Duodenal mucosa (tissue), 2 donors: ENCODE results near the gene NEURL1B.

Experiments used
- H3K27ac ChIP-seq: one replicate; pipeline ENCODE4 v1.7.0; 2013; ENCODE audit warnings: low read depth, low read length
- H3K27me3 ChIP-seq, 2 donors: one replicate each; pipeline ENCODE4 v1.7.0; 2013; ENCODE audit warnings: low read length in 2 of 2, control low read depth in 1 of 2; ENCODE audit not compliant: insufficient read depth in 2 of 2, control insufficient read depth in 1 of 2
- H3K36me3 ChIP-seq, 2 donors: one replicate each; pipeline ENCODE4 v1.7.0; 2013; ENCODE audit warnings: low read length in 2 of 2, control low read depth in 1 of 2; ENCODE audit not compliant: insufficient read depth in 2 of 2, control insufficient read depth in 1 of 2
- H3K4me1 ChIP-seq, 2 donors: one replicate each; pipeline ENCODE4 v1.7.0; 2013; ENCODE audit warnings: low read length in 2 of 2, control low read depth in 1 of 2; ENCODE audit not compliant: insufficient read depth in 2 of 2, control insufficient read depth in 1 of 2
- H3K4me3 ChIP-seq, 2 donors: one replicate each; pipeline ENCODE4 v1.7.0; 2013; ENCODE audit warnings: low read length in 2 of 2, low read depth in 1 of 2
- H3K9ac ChIP-seq, 2 donors: one replicate each; pipeline ENCODE4 v1.7.0; 2013; ENCODE audit warnings: low read length in 2 of 2, low read depth in 1 of 2
- H3K9me3 ChIP-seq, 2 donors: one replicate each; pipeline ENCODE4 v1.7.0; 2013; ENCODE audit warnings: low read length in 2 of 2, control low read depth in 1 of 2; ENCODE audit not compliant: control insufficient read depth in 1 of 2

The NEURL1B gene

DNA sequence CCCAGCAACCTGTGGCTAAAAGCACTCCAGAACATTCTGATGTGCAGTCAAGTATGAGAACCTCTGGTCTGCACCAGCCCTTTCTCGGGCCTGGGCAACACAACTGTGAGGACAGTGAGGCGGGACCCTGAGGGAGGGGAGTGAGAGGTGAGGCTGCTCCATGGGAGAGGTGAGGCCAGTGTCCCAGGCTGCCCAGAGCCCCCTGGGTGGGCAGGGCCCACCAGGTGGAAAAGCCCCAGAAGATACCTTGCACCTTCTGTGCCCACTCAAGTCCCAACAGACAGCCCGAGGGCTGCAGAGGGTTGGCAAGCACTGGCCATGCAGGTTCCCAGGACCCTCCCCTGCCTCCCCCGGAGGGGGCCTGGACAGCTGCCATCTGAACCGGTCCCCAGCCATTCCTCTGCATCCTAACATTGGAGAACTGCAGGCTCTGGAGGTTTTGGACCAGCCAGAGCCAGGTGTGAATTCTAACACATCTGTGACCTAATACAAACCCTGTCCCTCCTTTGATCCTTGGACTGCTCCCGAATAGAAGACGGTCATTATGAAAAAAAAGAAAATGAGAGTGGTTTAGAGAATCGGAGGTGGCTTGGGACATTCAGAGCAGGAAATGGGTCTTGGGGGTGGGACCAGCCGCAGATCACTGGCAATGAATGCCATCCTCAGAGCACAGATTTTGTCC, 72.9 kb downstream of the NEURL1B start:
- Histone ChIP-seq H3K4me3 (no peak overlapping the region), H3K36me3 (no peaks in the 10 kb centered on the region), H3K4me1 (peaks cover 4 to 19% of the 10 kb centered on the region in 2 donors), H3K27me3 (peaks cover 0 to 4% of the 10 kb centered on the region in 2 donors), H3K9ac (no peak overlapping the region), H3K9me3 (no peaks in the 10 kb centered on the region), H3K27ac (no peak overlapping the region)

DNA sequence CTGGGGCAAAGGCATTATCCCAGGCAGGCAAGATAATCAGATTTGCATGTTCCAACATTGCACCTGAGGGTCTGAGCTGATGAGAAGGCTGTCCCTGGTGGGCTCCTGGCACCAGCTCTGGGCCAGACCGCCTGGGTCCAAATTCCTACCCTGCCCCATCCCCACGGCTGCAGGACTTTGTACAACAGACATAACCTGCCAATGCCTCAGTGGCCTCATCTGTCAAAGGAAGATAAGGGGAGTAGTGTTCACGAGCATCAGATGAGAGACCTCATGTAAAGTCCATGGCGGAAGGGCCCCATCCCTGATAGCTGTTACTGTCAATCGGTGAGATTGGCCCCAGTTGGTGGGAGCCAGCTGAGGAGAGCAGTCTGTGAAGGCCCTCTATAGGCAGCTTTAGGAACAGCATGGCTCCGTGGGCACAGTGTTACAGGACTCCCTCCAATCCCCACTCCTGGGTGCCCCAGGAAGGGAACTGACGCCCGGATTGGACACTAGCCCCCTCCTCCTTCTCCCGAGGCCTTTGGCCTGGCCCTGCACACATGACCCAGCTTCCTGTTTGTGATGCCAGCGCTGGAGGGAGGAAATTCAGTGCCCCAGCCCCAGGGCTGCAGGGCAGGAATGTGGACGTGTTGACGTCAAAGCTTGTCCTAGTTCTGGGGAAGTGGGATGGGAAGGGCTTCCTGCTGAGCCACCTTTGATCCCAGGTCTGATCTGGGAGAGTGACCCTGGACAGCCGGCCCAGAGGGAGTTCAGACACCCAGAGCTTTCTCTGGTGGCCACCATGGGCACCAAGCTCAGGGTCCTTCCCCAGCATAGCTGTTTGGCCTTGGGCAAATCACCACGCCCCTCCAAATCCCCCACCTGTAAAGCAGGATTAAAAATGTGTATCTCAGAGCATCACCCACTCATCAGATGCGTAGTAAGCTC, 73.7 kb downstream of the NEURL1B start:
- Histone ChIP-seq H3K9ac (peak overlapping the region in 1 of 2 donors; percentile 10), H3K4me1 (peaks cover 4 to 19% of the 10 kb centered on the region in 2 donors), H3K4me3 (no peak overlapping the region), H3K27me3 (peaks cover 0 to 4% of the 10 kb centered on the region in 2 donors), H3K9me3 (no peaks in the 10 kb centered on the region), H3K27ac (no peak overlapping the region), H3K36me3 (no peaks in the 10 kb centered on the region)

DNA sequence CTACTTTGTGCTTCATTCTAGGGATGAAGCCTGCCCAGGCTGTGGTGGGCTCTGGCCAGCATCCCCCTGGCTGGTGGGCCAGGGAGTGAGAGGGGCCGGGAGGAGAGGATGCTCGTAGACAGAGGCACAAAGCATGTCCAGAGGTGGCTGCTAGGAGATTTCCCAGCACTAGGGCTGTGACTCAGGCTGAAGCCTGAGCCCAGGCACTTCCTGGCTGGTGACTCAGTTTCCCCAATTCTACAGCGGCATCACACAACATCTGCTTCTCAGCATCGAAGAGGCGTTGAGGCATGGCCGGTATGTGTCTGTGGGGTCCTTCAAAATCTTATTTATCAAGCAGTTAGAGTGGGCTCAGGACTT, 74.3 kb downstream of the NEURL1B start:
- Histone ChIP-seq H3K9me3 (no peaks in the 10 kb centered on the region), H3K4me1 (peaks cover 4 to 19% of the 10 kb centered on the region in 2 donors), H3K27ac (no peak overlapping the region), H3K36me3 (no peaks in the 10 kb centered on the region), H3K9ac (no peak overlapping the region), H3K27me3 (peaks cover 0 to 4% of the 10 kb centered on the region in 2 donors), H3K4me3 (no peak overlapping the region)

DNA sequence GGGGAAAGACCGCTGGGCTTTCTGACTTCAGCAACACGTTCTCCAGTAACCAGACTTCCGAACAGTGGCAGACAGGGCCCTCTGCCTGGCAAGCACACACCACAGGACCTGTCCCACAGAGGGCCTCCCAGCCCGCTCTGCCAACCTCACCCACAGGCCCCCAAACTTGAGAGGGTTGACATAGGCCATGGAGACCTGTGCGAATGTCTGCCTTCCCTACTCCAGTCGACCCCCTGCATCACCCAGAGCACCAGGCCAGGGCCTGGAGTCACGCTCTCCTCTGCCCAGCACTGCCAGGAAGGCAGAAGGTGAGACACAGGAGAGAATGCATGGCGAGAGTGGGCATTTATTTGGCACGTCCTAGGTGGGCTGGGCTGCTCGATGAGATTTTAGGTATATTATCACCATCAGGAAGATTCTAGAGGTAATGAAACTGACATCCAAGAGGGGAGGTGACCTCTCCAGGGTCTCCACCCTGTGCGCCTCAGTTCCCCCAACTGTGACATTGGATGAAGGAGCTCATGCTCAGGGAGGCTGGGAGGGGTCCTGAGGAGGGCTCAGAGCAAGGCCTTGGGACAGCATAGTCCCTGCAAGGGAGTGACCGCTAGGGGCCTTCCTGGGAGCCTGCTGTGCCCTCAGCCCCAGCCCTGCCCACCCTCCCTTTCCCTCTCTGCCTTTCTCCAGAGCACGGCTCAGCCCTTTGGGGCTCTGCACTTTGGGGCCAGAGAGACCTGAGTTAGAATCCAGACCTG, 75.0 kb downstream of the NEURL1B start:
- Histone ChIP-seq H3K4me1 (peaks cover 4 to 19% of the 10 kb centered on the region in 2 donors), H3K9ac (peak overlapping the region in 1 of 2 donors; percentile 8), H3K27me3 (no peaks in the 10 kb centered on the region), H3K36me3 (no peaks in the 10 kb centered on the region), H3K4me3 (no peak overlapping the region), H3K9me3 (no peaks in the 10 kb centered on the region), H3K27ac (no peak overlapping the region)

DNA sequence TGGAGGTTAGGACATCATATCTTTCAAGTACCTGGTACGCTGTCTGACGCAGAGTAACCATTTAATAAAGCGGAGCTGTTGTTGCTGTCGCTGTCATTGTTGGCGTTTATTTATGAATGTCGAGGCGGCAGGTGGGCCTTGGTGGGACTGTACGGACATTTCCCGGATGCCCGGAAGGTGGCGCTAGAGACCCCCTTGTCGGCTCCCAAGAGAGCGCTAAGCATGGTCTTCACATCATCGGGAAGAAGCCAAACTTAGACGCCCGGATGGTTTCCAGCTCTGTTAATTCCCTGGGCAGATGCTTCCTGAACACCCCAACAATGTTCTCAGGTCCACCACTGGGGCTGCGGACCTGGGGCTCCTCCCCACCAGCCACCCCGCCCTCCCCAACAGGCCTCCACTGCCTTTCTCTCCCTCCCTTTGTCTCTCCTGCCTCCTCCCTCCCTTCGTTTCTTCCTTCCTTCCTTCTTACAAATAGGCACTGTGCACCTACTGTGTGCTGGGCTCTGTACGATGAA, 75.8 kb downstream of the NEURL1B start:
- peaks cover 5 to 19% of the 10 kb centered on the region in 2 donors for H3K4me1 ChIP-seq
- no peaks in the 10 kb centered on the region for H3K9me3 ChIP-seq
- H3K27me3 ChIP-seq, result peaks cover 0 to 1% of the 10 kb centered on the region in 2 donors
- H3K36me3 ChIP-seq, result no peaks in the 10 kb centered on the region
- H3K9ac ChIP-seq, result no peak overlapping the region
- no peak overlapping the region for H3K4me3 ChIP-seq
- no peak overlapping the region for H3K27ac ChIP-seq

DNA sequence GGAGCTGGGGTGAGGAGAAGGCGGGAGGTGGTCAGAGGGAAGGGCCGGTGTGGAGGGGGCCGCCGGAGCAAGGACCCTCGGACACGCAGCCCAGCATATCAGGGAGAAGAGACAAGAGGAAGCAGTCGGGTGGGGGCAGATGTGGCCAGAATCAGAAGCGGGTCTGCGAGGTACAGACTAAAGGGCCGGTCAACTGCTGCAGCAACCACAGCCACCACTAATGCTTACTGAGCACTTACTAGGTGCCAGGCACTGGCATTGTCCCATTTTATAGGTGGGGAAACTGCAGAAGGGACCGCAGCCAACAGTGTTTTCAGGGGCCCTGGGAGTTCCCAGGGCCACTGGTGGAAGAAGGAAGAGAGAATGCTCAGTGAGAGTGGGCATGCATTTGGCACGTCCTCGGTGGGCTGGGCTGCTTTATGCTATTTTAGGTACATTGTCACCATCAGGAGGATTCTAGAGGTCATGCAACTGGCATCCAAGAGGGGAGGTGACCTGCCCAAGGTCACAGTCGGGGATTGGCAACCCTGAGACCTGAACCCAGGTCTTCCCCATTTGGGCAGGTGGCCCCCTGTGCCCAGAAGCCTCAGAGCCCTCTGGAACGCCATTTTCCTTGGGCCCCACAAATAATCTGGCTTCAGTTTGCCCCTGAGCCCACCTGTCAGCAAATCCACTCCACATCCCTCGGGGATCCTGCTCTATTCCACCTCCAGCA, 76.6 kb downstream of the NEURL1B start:
- no peaks in the 10 kb centered on the region for H3K9me3 ChIP-seq
- no peaks in the 10 kb centered on the region for H3K36me3 ChIP-seq
- H3K9ac ChIP-seq, result no peak overlapping the region
- H3K27ac ChIP-seq, result no peak overlapping the region
- H3K4me1 ChIP-seq, result peaks cover 9 to 19% of the 10 kb centered on the region in 2 donors
- no peak overlapping the region for H3K4me3 ChIP-seq
- peaks cover 0 to 5% of the 10 kb centered on the region in 2 donors for H3K27me3 ChIP-seq

DNA sequence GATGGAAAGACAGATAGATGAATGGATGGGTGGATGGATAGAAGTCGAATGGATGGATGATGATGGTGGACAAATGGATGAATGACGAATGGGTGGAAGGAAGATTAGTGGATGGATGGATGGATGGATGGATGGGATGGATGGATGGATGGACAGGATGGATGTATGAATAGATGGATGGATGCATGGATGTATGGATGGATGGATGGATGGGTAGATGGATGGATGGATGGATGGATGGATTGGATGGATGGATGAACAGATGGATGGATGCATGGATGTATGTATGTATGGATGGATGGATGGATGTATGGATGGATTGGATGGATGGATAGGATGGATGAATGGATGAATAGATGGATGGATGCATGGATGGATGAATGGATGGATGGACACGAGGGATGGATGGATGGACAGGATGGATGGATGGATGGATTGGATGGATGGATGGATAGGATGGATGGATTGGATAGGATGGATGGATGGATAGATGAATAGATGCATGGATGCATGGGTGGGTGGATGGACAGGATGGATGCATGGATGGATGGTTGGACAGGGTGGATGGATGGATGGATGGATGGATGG, 77.6 kb downstream of the NEURL1B start:
- H3K27ac ChIP-seq, result no peak overlapping the region
- no peaks in the 10 kb centered on the region for H3K36me3 ChIP-seq
- no peak overlapping the region for H3K4me3 ChIP-seq
- H3K27me3 ChIP-seq, result peaks cover 0 to 5% of the 10 kb centered on the region in 2 donors
- no peak overlapping the region for H3K9ac ChIP-seq
- H3K9me3 ChIP-seq, result no peaks in the 10 kb centered on the region
- peaks cover 9 to 13% of the 10 kb centered on the region in 2 donors for H3K4me1 ChIP-seq

DNA sequence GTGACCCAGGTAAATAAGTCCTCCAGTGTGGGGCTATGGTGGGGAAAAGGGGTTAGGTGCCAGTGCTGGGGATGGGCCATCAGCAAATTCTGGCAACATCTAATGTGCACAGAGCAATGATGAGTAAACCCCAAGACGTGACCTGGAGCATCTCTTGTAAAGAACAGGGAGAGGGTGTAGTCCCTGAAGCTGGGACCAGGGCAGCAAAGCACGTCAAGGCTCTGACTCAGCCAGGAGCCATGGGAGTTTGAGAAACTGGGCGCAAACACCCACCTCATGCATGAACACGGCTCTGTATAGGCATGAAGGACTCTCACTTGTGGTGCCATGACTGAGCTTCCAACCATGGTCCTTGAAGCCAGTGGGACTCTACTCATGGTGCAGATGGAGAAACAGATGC, 78.1 kb downstream of the NEURL1B start:
- no peak overlapping the region for H3K27ac ChIP-seq
- H3K9ac ChIP-seq, result no peak overlapping the region
- peaks cover 9 to 12% of the 10 kb centered on the region in 2 donors for H3K4me1 ChIP-seq
- no peaks in the 10 kb centered on the region for H3K9me3 ChIP-seq
- H3K4me3 ChIP-seq, result no peak overlapping the region
- H3K27me3 ChIP-seq, result peaks cover 0 to 5% of the 10 kb centered on the region in 2 donors
- H3K36me3 ChIP-seq, result no peaks in the 10 kb centered on the region

DNA sequence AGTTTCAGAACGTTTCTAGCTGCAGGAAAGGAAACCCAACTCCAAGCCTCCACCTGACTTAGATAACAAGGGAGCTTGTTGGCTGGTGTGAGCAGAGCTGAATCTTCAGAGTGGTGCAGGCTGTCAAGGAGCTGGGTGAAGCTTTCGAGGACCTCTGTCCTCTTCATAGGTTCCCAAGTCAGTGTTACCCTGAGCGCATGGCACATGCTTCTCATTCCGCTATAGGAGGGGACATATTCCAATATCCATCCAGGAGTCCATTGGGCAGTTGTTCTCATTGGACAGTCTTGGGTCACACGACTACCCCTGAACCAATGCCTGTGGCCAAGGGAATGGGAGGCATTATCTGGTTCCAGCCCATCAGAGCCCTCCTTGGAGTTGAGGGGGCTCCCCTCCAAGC, 79.6 kb downstream of the NEURL1B start:
- Histone ChIP-seq H3K4me1 (peaks cover 0 to 5% of the 10 kb centered on the region in 2 donors), H3K4me3 (no peak overlapping the region), H3K27ac (no peak overlapping the region), H3K9ac (no peak overlapping the region), H3K9me3 (no peaks in the 10 kb centered on the region), H3K36me3 (no peaks in the 10 kb centered on the region), H3K27me3 (peaks cover 0 to 5% of the 10 kb centered on the region in 2 donors)
